Measurements from ENCODE around the gene TMIGD3.

DNA sequence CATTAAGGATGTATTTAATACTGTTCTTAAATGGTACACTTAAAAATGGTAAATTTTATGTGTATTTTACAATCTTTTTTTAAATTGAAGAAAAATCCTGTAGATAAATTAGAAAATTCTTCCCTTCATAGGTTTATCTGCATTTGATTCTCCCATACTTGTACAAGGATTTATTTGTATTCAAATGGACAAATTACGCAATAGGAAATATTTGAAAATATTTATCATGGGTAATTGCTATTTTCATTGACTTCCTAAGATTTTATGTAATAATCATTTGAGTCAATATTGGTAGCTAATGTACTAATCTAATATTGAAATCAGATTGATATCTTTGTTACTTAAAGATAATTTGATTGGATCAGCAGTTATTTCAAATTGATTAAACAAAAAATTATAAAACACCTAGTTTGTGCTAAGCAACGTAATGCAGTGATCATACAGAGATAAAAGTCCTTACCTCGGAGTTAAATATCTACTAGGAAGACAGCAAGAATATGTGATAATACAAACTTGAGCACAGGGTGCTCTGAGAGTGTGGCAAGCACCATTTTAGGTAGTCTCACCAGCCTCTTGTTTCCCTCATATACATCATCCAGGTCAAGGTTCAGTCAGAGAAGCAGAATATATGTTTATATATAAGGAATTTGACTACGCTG lies 40.9 kb downstream of the TMIGD3 start:
- no peak for TF ChIP-seq TAF1 (IDR thresholded peaks at IDR 0.05; ENCODE audit: low read depth, low read length)
- no peak for TF ChIP-seq POLR2A (IDR thresholded peaks at IDR 0.05; ENCODE audit: low read depth, low read length)
